Ascending aorta (tissue), 2 donors: ENCODE measurements around the gene HHLA2. TPM values are rescaled to one million over a fixed set of nuclear protein-coding genes. Genes with fewer than 3 reads are reported as not detected.

Source experiments
- DNase-seq, 2 donors: peaks; one replicate each; pipeline ENCODE4 v3.0.0-alpha.2; 2019; ENCODE audit warnings: low spot score in 2 of 2
- H3K27ac ChIP-seq, 2 donors: fragments of 200-600 bp; sonication (generic); one replicate each; pipeline ENCODE4 v1.5.1; 2016 to 2017; ENCODE audit warnings: mild to moderate bottlenecking in 1 of 2
- H3K27me3 ChIP-seq: fragments of 200-600 bp; sonication (generic); one replicate; pipeline ENCODE4 v1.5.1; 2017
- H3K36me3 ChIP-seq, 2 donors: fragments of 200-600 bp; sonication (generic); one replicate each; pipeline ENCODE4 v1.5.1; 2016
- H3K4me1 ChIP-seq, 2 donors: fragments of 200-600 bp; sonication (generic); one replicate each; pipeline ENCODE4 v1.5.1; 2016 to 2017; ENCODE audit warnings: mild to moderate bottlenecking in 1 of 2
- H3K4me3 ChIP-seq, 2 donors: fragments of 200-600 bp; sonication (generic); one replicate each; pipeline ENCODE4 v1.5.1; 2016 to 2017; ENCODE audit warnings: mild to moderate bottlenecking in 1 of 2
- H3K9me3 ChIP-seq, 2 donors: fragments of 200-600 bp; sonication (generic); one replicate each; pipeline ENCODE4 v1.5.1; 2016
- intact Hi-C: fragments of 100-400 bp; cut with DNase I; formaldehyde crosslinking; loops from one replicate; pipeline ENCODE4 v1.15.1; 2023
- total RNA-seq: library from RNA; depleted of rRNA; stranded (reverse); fragments of >200 nt; gene quantifications from one replicate; pipeline ENCODE4 v1.1.0, GENCODE V29; 2016
- TF ChIP-seq, protein P1 (sequence below), 3 experiments: fragments of 200-600 bp in 2 of 3; fragments of 450-650 bp in 1 of 3; sonication (generic) in 2 of 3; IDR thresholded peaks; one replicate each; pipeline ENCODE4 v1.5.1; 2016 to 2019; ENCODE audit warnings: antibody characterized with exemption in 3 of 3, mild to moderate bottlenecking in 1 of 3, moderate library complexity in 1 of 3

The HHLA2 gene
- total RNA-seq, 1 donor from 2014 or later = not detected

DNA sequence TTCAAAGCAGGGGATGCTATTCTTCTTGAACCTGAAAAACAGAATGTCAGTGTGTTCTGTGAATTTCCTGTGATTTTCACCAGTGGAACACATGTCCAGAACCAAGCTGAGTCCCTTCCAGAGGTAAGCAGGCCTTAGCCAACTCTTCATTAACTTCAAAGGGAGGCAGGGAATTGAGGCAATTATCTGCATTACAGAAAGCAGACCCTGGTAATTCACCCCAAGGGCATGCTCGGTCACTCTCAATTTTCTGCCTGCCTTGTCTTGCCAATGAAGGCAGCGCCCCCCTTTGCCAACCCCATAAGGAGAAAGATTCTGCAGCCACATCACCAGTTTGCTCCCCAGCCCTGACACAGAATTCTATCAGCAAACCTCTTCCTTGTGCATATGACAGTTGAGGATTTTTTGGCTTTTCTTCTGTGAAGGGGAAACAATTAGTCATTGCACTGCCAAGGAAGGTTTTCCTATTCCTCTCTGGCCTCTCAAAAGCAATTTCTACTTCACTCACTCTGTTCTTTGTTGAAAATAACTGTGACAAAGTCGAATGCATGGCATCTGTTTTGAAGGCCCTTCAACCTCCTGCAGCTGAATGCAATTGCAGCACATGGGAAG lies 85.3 kb downstream of the HHLA2 start:
- DNase-seq = no peak
- no peak overlapping the region for H3K4me3 ChIP-seq
- H3K4me1 ChIP-seq = no peaks in the 10 kb centered on the region
- H3K27ac ChIP-seq = no peak overlapping the region
- no peaks in the 10 kb centered on the region for H3K27me3 ChIP-seq
- H3K9me3 ChIP-seq = no peaks in the 10 kb centered on the region
- intact Hi-C loops = no loop called here
- H3K36me3 ChIP-seq = no peaks in the 10 kb centered on the region
- TF ChIP-seq, protein P1, sequence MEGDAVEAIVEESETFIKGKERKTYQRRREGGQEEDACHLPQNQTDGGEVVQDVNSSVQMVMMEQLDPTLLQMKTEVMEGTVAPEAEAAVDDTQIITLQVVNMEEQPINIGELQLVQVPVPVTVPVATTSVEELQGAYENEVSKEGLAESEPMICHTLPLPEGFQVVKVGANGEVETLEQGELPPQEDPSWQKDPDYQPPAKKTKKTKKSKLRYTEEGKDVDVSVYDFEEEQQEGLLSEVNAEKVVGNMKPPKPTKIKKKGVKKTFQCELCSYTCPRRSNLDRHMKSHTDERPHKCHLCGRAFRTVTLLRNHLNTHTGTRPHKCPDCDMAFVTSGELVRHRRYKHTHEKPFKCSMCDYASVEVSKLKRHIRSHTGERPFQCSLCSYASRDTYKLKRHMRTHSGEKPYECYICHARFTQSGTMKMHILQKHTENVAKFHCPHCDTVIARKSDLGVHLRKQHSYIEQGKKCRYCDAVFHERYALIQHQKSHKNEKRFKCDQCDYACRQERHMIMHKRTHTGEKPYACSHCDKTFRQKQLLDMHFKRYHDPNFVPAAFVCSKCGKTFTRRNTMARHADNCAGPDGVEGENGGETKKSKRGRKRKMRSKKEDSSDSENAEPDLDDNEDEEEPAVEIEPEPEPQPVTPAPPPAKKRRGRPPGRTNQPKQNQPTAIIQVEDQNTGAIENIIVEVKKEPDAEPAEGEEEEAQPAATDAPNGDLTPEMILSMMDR (IDR thresholded peaks at IDR 0.05) = no peak

DNA sequence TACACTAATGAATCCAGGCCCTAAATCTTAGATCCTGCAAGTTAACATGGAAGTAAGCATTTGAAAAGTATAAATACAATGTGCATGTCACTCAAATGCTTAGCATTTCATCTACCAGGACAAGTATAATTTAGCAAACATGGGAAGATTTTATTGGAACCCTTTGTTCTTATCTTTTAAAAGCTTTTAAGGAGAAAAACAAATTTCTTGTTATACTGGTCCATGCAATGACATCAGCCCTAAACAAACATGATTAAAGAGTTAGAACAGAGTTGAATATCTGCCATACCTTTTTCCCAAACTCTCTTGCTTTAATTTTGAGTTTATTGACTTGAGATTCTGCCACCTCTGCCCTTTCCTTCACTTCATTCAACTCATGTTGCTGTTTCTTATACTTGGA lies 87.0 kb downstream of the HHLA2 start:
- no peak for DNase-seq
- no peak overlapping the region for H3K27ac ChIP-seq
- no peaks in the 10 kb centered on the region for H3K4me1 ChIP-seq
- intact Hi-C loops = no loop called here
- no peaks in the 10 kb centered on the region for H3K9me3 ChIP-seq
- no peaks in the 10 kb centered on the region for H3K36me3 ChIP-seq
- H3K27me3 ChIP-seq = no peaks in the 10 kb centered on the region
- no peak overlapping the region for H3K4me3 ChIP-seq
- TF ChIP-seq, protein P1 (IDR thresholded peaks at IDR 0.05) = no peak

DNA sequence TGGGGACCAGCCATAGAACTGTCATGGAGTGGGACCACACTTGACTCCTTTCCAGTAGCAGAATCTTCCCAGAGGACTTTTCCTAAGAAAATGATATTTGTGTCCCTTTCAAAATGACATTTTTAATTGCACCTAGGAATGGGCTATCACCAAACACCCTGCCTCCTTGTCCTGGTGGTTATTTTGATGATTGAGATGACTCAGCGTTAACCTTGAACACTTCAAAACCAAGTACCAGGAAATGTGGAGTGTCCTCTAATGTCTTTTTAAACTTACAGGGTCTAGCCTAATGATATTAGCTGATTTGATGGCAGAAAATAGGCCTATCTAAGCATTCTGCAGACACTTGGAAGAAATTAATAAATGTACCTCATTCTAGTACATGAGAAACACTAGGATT lies 90.7 kb downstream of the HHLA2 start:
- H3K9me3 ChIP-seq = no peaks in the 10 kb centered on the region
- intact Hi-C loops = no loop called here
- no peak overlapping the region for H3K4me3 ChIP-seq
- no peak overlapping the region for H3K27ac ChIP-seq
- no peaks in the 10 kb centered on the region for H3K4me1 ChIP-seq
- TF ChIP-seq, protein P1 (IDR thresholded peaks at IDR 0.05) = no peak
- no peak for DNase-seq
- H3K27me3 ChIP-seq = no peaks in the 10 kb centered on the region
- H3K36me3 ChIP-seq = no peaks in the 10 kb centered on the region

DNA sequence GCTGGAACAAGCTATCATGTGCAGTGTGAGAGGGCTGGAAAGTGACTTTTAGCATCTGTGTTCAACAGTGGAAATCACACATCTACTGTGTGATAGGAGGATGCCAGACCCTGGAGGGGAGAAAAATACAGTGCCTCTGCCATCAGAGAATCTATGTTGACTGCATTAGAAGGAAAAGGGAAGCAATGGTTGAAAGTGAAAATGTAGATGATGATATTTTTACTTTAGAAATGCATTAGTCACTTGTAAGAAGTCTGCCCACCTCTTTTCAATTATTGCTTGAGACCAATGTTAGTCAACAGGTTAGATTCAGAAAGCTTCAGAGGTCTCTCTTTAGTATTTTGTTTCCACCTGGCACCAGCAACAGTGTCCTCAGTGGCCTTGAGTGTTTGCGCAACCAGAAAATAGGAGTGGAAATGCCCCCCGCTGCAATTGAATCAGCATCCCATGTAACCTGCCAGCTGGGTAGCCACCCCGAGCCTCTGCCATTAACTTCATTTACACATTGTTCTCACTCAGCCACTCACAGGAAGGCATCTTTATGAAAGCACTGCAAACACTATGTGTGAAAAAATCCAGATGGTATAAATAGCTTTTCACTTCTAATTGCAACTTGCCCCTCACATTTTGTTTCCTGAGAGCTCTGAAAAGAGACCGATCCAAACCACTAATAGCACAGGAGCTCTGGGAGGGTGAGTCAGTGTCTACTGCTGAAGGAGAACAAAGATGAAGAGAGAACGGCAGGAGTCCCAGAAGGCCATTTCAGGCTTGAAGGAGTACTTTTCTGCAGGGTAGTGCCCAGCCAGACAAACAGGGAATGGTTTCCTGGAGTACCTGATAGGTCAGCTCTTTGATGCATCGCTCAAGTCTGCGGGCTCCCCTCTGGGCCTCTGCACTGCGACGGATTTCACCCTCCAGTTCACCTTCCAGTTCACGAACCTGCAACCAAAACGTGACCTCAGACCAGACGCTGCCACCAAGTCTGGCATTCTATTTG lies 92.1 kb downstream of the HHLA2 start:
- no peaks in the 10 kb centered on the region for H3K4me1 ChIP-seq
- H3K36me3 ChIP-seq = no peaks in the 10 kb centered on the region
- H3K9me3 ChIP-seq = no peaks in the 10 kb centered on the region
- no peak overlapping the region for H3K27ac ChIP-seq
- H3K4me3 ChIP-seq = no peak overlapping the region
- DNase-seq = no peak
- H3K27me3 ChIP-seq = no peaks in the 10 kb centered on the region
- TF ChIP-seq, protein P1 (IDR thresholded peaks at IDR 0.05) = no peak
- intact Hi-C loops = no loop called here

DNA sequence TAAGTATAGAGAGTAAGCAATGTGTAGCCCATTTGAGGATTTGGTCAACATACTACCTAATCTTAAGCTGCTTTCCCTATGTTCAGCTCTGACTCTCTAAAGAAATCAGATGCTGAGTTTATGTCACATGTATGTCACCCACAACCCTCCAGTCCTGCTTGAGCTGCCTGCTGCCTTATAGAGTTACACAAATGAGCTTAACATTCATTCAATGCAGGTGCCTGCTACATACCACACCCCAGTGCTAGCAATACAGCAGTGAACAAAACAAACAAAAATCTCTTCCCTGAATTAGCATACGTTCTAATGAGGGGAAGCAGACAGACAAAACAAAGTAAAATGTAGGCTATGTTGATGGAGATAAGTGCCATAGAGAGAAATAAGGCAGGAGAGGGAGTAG lies 93.0 kb downstream of the HHLA2 start:
- TF ChIP-seq, protein P1 (IDR thresholded peaks at IDR 0.05) = no peak
- H3K36me3 ChIP-seq = no peaks in the 10 kb centered on the region
- H3K4me3 ChIP-seq = no peak overlapping the region
- H3K4me1 ChIP-seq = no peaks in the 10 kb centered on the region
- DNase-seq = no peak
- intact Hi-C loops = no loop called here
- H3K27me3 ChIP-seq = no peaks in the 10 kb centered on the region
- H3K27ac ChIP-seq = no peak overlapping the region
- no peaks in the 10 kb centered on the region for H3K9me3 ChIP-seq
